GM19452 (cell line): Measurements from ENCODE around the gene VILL.

ENCODE experiments used
- ATAC-seq: cut with Tn5 transposase; IDR thresholded peaks from one replicate; pipeline ENCODE4 v1.9.1; 2021; ENCODE audit not compliant: unreplicated experiment

Gene VILL

GRCh38 chr3:38016410-38016809, 25.8 kb downstream of the VILL start:
- no peak for ATAC-seq

GRCh38 chr3:38016847-38017444, 26.4 kb downstream of the VILL start:
- no peak for ATAC-seq

GRCh38 chr3:38017445-38018295, 27.1 kb downstream of the VILL start:
- ATAC-seq, result no peak

GRCh38 chr3:38018296-38019266, 28.0 kb downstream of the VILL start:
- no peak for ATAC-seq

GRCh38 chr3:38019658-38020341, 29.2 kb downstream of the VILL start:
- no peak for ATAC-seq

GRCh38 chr3:38020342-38020726, 29.7 kb downstream of the VILL start:
- no peak for ATAC-seq

GRCh38 chr3:38021196-38021595, 30.6 kb downstream of the VILL start:
- ATAC-seq, result no peak

GRCh38 chr3:38022301-38022700, 31.7 kb downstream of the VILL start:
- ATAC-seq, result no peak

- ATAC-seq, result no peak
These were observed 32.5 kb downstream of the VILL start for GRCh38 chr3:38022896-38023709.

GRCh38 chr3:38026856-38027255, 36.3 kb downstream of the VILL start:
- ATAC-seq, result no peak

- no peak for ATAC-seq
These were observed 37.2 kb downstream of the VILL start for GRCh38 chr3:38027466-38028465.

GRCh38 chr3:38028621-38029361, 38.2 kb downstream of the VILL start:
- no peak for ATAC-seq

- no peak for ATAC-seq
These were observed 39.0 kb downstream of the VILL start, which contains the start of gene PLCD1 for GRCh38 chr3:38029400-38030125. TSS of gene PLCD1 (minus strand) at chr3:38029642. CDS start at chr3:38029539, 103 bp downstream.

- ATAC-seq, result no peak
These were observed 39.8 kb downstream of the VILL start for GRCh38 chr3:38030126-38031021.

GRCh38 chr3:38031022-38031994, 40.7 kb downstream of the VILL start:
- ATAC-seq, result no peak
